PC-3 (cell line): ENCODE measurements around the gene CST11. TPM values are rescaled to one million over a fixed set of nuclear protein-coding genes. Genes with fewer than 3 reads are reported as not detected.

Experiments used
- ATAC-seq: fragments of 200-7000 bp; cut with Tn5 transposase; 2 replicates; pipeline ENCODE4 v1.9.1; 2020; ENCODE audit warnings: mild to moderate bottlenecking, moderate library complexity
- BruUV-seq: library from RNA; stranded (reverse); fragments of 400-500 nt; replicated peaks from 2 replicates; lab custom pipeline; 2021; lab: Mats Ljungman, UMichigan
- CTCF ChIA-PET: fragments of 300-600 bp; sonication (Branson Sonifier 250); formaldehyde crosslinking; loops from one replicate; lab custom pipeline; 2022; ENCODE audit warnings: antibody characterized with exemption; lab: Charles Lee
- POLR2A ChIA-PET: fragments of 300-600 bp; sonication (Branson Sonifier 250); formaldehyde crosslinking; loops from one replicate; lab custom pipeline; 2022; ENCODE audit warnings: antibody characterized with exemption; ENCODE audit not compliant: unreplicated experiment; lab: Charles Lee
- DNase-seq: peaks from one replicate; pipeline ENCODE4 v3.0.0-alpha.2; 2015
- H2AFZ ChIP-seq: fragments of 300-600 bp; sonication (generic); 2 replicates; pipeline ENCODE4 v1.6.0; 2016; ENCODE audit warnings: antibody characterized with exemption, low read length
- H3F3A ChIP-seq: fragments of 300-600 bp; sonication (generic); one replicate; pipeline ENCODE4 v1.6.0; 2017; ENCODE audit warnings: antibody characterized with exemption, low read length, control low read depth, mild to moderate bottlenecking; ENCODE audit not compliant: unreplicated experiment
- H3K27ac ChIP-seq: fragments of 300-600 bp; sonication (generic); 2 replicates; pipeline ENCODE4 v1.5.1; 2016; ENCODE audit warnings: mild to moderate bottlenecking, low read length
- H3K27me3 ChIP-seq: fragments of 300-600 bp; sonication (generic); 2 replicates; pipeline ENCODE4 v1.6.1; 2016; ENCODE audit warnings: low read length, mixed read lengths
- H3K36me3 ChIP-seq: fragments of 300-600 bp; sonication (generic); 2 replicates; pipeline ENCODE4 v1.6.1; 2016; ENCODE audit warnings: low read depth, mixed run types, low read length, mixed read lengths
- H3K4me1 ChIP-seq: fragments of 300-600 bp; sonication (generic); 2 replicates; pipeline ENCODE4 v1.5.1; 2016; ENCODE audit warnings: low read length; ENCODE audit not compliant: insufficient read depth
- H3K4me2 ChIP-seq: fragments of 300-600 bp; sonication (generic); 2 replicates; pipeline ENCODE4 v1.6.0; 2016; ENCODE audit warnings: low read length
- H3K4me3 ChIP-seq: fragments of 300-600 bp; sonication (generic); 2 replicates; pipeline ENCODE4 v1.5.1; 2016; ENCODE audit warnings: mild to moderate bottlenecking, low read length, mixed read lengths
- H3K79me2 ChIP-seq: fragments of 300-600 bp; sonication (generic); 2 replicates; pipeline ENCODE4 v1.6.1; 2017; ENCODE audit warnings: low read length, mixed read lengths
- H3K9ac ChIP-seq: fragments of 300-600 bp; sonication (generic); 2 replicates; pipeline ENCODE4 v1.6.0; 2016; ENCODE audit warnings: mild to moderate bottlenecking, low read length
- H3K9me2 ChIP-seq: fragments of 300-600 bp; sonication (generic); replicated peaks from 2 replicates; pipeline ENCODE4 v1.6.1; 2016; ENCODE audit warnings: mixed run types, low read length, mixed read lengths
- H3K9me3 ChIP-seq: fragments of 300-600 bp; sonication (generic); 2 replicates; pipeline ENCODE4 v1.6.1; 2016; ENCODE audit warnings: low read length, mixed read lengths
- H4K20me1 ChIP-seq: fragments of 300-600 bp; sonication (generic); 2 replicates; pipeline ENCODE4 v1.6.1; 2016; ENCODE audit warnings: low read length, mixed read lengths
- CTCF ChIP-seq: fragments of 300-600 bp; sonication (generic); conservative IDR thresholded peaks from 2 replicates; pipeline ENCODE4 v1.5.1; 2017; ENCODE audit warnings: antibody characterized with exemption, low read depth, mild to moderate bottlenecking, low read length
- EZH2 ChIP-seq: fragments of 300-600 bp; sonication (generic); IDR thresholded peaks from one replicate; pipeline ENCODE4 v1.6.1; 2017; ENCODE audit warnings: antibody characterized with exemption, mild to moderate bottlenecking, low read length; ENCODE audit not compliant: unreplicated experiment
- EZH2phosphoT487 ChIP-seq: fragments of 300-600 bp; sonication (generic); IDR thresholded peaks from 2 replicates; pipeline ENCODE4 v1.6.1; 2018; ENCODE audit warnings: mild to moderate bottlenecking, antibody characterized with exemption, low read length, borderline replicate concordance
- intact Hi-C: fragments of 100-400 bp; cut with micrococcal nuclease; formaldehyde crosslinking; loops from 2 replicates; pipeline ENCODE4 v1.9.0; 2023
- total RNA-seq: library from RNA; depleted of rRNA; stranded (reverse); fragments of >200 nt; gene quantifications from 2 replicates; pipeline ENCODE4 v1.2.3, GENCODE V29; 2014

The CST11 gene
- total RNA-seq, 1 experiment from 2014 or later: not detected

GRCh38 chr20:23449421-23449820 is 3.3 kb downstream of the CST11 start:
- Histone ChIP-seq H3K36me3 (no peaks in the 10 kb centered on the region), H3K9ac (no peak overlapping the region), H3K27me3 (peaks cover 32% of the 10 kb centered on the region), H3K4me1 (peaks cover 10% of the 10 kb centered on the region), H3K9me3 (no peaks in the 10 kb centered on the region), H4K20me1 (no peaks in the 10 kb centered on the region), H2AFZ (no peak overlapping the region), H3K4me3 (no peak overlapping the region), H3K4me2 (no peak overlapping the region), H3K9me2 (no peaks in the 10 kb centered on the region), H3F3A (no peaks in the 10 kb centered on the region), H3K27ac (no peak overlapping the region), H3K79me2 (no peaks in the 10 kb centered on the region)
- intact Hi-C loops: no loop called here
- DNase-seq: no peak
- BruUV-seq: no TSS peak
- ATAC-seq: no peak
- TF ChIP-seq EZH2 (no peak), EZH2phosphoT487 (no peak), CTCF (no peak)
- POLR2A ChIA-PET: no interaction called here
- CTCF ChIA-PET: interaction anchor here (0.6 kb wide), 1 partner anchor 1313 kb away, joined by 4 read pairs; no protein-coding TSS in a partner anchor

GRCh38 chr20:23448167-23448566 is 4.5 kb downstream of the CST11 start:
- Histone ChIP-seq H4K20me1 (no peaks in the 10 kb centered on the region), H2AFZ (no peak overlapping the region), H3K27ac (no peak overlapping the region), H3K9me3 (no peaks in the 10 kb centered on the region), H3K27me3 (peaks cover 30% of the 10 kb centered on the region), H3K79me2 (no peaks in the 10 kb centered on the region), H3K9me2 (no peaks in the 10 kb centered on the region), H3K4me2 (no peak overlapping the region), H3K4me1 (peaks cover 10% of the 10 kb centered on the region), H3K4me3 (no peak overlapping the region), H3K9ac (no peak overlapping the region), H3F3A (no peaks in the 10 kb centered on the region), H3K36me3 (no peaks in the 10 kb centered on the region)
- no TSS peak for BruUV-seq
- ChIA-PET CTCF (no interaction called here), POLR2A (no interaction called here)
- no peak for TF ChIP-seq EZH2
- no peak for TF ChIP-seq CTCF
- no peak for TF ChIP-seq EZH2phosphoT487
- intact Hi-C loops: no loop called here
- ATAC-seq (no peak), DNase-seq (no peak)

DNA sequence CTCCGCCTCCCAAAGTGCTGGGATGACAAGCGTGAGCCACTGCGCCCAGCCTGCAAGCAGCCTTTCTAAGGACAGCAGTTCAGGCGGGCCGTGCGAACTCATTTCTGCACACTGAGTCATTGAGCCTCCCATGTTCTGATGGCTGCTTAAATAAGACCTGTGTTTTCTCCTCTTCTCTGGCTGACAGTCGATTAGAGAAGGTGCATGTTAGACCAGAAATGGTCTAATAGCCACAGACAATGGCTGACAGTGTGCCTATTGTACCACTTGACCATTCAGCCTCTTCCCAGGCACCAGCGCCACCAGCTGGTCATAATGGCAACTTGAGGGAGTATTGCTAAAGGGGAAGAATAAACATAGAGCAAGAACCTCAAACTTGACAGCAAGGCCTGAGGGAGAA is 6.2 kb downstream of the CST11 start:
- no peaks in the 10 kb centered on the region for H3K79me2 ChIP-seq
- peaks cover 14% of the 10 kb centered on the region; the same call in 1 of the 2 replicates for H3K27me3 ChIP-seq
- intact Hi-C loops: no loop called here
- no peak overlapping the region for H3K4me3 ChIP-seq
- CTCF ChIA-PET: no interaction called here
- no peaks in the 10 kb centered on the region for H3K9me3 ChIP-seq
- no TSS peak for BruUV-seq
- no peak overlapping the region for H3K4me2 ChIP-seq
- peak; percentile 60 for DNase-seq
- H3F3A ChIP-seq: no peaks in the 10 kb centered on the region
- POLR2A ChIA-PET: no interaction called here
- H3K4me1 ChIP-seq: peaks cover 10% of the 10 kb centered on the region
- TF ChIP-seq EZH2 (no peak), CTCF (peak; percentile 69)
- H2AFZ ChIP-seq: no peak overlapping the region
- no peaks in the 10 kb centered on the region for H3K9me2 ChIP-seq
- H3K27ac ChIP-seq: no peak overlapping the region
- peak; percentile 12; the same call in 1 of the 2 replicates for ATAC-seq
- H4K20me1 ChIP-seq: no peaks in the 10 kb centered on the region
- H3K9ac ChIP-seq: no peak overlapping the region
- no peaks in the 10 kb centered on the region for H3K36me3 ChIP-seq
